NCI-H345 treated with DMSO at 0.1 percent for 48 hours (cell line): Measurements from ENCODE around the gene GGACT.
"Not testable (repeated sequence)": the region's sequence is repeated elsewhere in the genome, so short reads cannot be mapped to it uniquely, and the experiment has no call there.

ENCODE experiments used
- DNase-seq: peaks from one replicate; lab custom pipeline; 2025; ENCODE audit not compliant: unreplicated experiment; lab: John Stamatoyannopoulos, UW

The GGACT gene

DNA sequence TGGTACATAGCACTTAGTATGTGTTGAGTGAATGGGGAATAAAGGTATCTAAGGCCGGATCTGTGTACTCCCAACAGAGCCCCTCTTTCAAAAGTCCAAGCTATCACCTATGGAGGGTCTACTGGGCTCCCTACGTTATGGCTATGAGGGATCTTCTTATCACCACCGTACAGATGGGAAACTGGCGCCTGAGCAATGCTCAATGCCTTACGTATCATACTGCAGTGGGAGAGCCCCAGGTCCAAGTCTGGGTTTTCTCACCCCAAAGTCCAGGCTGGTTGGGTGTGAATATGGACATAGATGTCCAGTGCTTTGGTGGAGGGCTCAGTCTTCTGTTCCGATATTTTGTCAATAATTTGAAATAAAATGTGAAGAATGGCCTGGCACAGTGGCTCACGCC, 13.1 kb upstream of the GGACT start:
- DNase-seq: no peak

DNA sequence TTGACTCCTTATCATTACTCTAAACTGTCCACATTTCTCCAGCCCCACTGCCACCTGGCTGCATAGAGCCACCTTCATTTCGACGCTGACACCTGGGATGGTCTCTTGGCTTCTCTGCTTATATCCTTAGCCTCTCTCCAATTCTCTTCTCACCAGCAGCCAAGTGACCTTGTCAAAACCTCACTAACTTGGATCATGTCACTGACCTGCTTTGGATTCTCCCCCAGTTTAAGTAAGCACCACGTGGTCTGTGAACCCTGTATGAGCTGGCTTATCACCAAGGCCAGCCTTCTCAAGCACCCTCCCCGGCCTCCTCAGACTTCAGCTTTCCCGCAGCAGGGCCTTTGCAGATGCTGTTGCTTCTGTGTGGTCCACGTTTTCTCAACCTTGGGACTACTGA, 12.3 kb upstream of the GGACT start:
- no peak for DNase-seq

DNA sequence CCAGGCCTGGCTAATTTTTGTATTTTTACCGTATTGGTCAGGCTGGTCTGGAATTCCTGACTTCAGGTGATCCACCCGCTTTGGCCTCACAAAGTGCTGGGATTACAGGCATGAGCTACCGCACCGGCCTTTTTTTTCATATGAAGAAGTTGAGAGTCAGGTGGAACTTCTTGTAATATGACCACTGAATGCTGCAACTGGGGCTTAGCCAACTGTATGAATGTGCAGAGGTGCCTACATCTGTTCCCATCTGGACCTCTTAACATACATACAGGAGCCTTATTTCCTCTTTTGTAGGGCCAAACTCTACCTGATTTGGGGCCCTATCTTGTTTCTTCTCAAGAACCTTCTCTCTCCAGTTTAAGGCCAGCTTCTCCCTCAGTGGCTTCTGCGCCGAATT, 11.9 kb upstream of the GGACT start:
- DNase-seq: no peak

DNA sequence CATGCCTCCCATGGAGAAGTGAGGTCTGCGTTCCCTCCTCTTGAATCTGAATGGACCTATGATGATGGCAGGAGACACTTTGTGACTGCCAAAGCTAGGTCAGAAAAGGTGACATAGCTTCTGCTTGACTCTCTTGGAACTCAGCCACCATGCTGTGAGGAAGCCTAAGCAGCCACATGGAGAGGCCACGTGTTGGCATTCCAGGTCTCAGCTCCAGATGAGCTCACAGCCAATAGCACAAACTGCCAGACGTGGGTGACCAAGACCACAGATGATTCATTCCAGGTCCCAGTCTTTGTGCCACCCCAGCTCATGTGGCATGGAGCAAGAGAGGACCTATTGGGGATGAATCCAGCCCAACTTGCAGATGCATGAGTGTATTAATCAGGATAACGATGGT, 8.7 kb upstream of the GGACT start:
- DNase-seq: no peak

DNA sequence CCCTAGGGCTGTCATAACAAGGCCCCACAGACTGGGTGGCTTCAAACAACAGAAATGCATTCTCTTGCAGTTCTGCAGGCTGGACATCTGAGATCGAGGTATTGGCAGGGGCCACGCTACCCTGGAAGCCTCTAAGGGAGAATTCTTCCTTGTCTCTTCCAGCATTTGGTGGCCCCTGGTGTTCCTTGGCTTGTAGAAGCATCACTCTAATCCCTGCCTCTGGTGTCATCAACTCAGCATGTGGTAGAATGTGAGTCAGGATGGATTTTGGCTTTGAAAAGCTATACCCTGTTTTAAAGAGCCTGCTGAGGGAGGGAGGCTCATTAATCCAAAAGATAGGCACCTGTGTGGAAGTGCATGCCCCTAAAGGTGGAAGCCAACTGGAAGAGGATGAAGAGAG, 7.9 kb upstream of the GGACT start:
- no peak for DNase-seq

DNA sequence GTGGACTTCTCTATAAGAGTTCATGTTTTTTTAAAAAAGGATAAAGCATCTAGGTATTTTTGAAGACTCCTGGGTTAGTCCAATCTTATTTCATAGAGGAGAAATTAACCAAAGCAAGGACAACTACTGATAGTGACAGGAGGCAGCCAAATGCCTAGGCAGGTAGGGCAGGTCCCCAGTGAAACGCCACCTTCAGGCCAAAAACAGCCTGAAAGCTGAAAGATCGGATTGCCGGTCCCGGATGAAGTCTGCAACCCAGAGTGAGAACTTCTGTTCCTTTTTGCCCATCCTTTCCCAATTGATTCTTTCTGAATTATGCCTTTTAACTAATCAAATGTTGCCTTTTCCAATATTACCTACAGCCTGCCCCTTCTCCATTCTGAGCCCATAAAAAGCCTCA, 6.1 kb upstream of the GGACT start:
- DNase-seq: no peak

DNA sequence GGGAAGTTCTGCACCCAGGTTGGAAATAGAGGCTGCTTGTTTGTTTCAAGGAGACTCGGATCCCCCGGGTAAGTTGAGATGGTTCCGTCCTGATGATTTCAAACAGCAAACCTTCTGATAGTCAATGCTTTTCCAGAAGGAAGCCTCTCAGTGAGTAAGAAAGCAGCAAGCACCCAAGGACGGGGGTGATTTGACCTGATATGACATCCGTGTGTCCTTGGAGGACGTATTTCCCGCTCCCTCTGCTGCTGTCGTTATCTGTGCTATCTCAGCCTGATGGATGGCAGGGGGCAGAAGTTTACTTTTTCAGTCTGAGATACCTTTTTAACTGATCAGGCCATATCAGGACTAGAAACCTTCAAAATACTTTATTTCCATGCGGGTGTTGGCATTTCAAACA, 5.7 kb upstream of the GGACT start:
- no peak for DNase-seq

DNA sequence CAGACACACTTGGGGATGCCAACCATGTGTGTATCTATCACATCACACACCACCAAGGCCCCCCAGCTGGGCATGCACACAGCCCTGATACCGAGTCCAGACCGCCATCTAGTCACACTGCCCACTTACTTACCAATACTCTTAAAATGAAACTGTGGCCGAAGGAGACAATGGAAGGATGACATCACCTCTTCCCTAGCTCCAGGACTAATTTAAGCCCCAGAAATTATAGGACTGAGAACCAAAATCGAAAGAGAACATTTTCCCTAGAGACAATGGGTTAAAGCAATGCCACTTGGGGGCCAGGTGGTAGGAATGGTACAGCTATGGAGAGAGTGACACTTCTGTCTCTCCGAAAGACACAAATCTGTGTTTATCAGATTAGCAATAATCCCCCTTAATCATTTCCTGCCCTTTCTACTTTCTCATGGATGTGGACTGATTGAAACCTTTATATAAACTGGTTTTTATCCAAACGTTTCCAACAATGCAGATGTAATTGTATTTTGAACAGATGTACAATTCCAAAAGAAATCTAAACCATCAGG, 663 bp upstream of the GGACT start:
- DNase-seq: no peak

DNA sequence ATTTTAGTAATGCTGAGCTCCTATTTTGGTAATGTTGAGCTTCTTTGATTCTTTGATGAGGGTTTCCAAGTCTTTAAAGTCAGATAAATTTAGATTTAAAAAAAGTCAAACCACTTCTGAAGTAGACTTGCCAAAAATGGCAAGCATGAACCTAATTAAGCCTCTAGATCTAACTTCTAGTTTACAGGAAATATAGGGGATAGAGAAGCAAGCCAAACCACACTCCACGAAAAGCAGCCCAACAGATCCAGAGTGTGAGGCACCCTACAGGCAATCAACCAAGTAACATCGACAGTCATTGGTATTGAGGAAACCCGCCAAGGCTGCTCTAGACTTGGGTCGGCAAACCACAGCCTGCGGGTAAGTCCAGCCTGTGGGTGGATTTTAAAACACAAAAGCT, 3.7 kb downstream of the GGACT start:
- no peak for DNase-seq

DNA sequence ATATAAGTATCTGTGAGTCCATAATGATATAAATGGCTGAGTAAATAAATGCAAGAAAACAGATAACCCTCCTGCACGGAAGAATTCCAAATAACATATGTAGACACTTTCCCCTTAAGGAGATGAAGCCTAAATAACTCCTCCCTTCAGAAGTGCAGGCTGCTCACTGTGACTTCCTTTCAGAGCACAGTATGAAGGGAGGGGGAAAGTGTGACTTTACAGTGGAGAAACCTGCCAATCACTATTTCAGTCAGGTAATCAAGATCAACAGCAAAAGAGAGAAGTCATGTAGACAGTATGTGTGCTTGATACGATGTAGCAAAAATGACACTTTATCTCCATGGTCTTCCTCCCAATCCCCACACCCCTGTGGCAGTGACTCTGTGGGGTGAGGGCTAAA, 7.1 kb downstream of the GGACT start:
- no peak for DNase-seq

DNA sequence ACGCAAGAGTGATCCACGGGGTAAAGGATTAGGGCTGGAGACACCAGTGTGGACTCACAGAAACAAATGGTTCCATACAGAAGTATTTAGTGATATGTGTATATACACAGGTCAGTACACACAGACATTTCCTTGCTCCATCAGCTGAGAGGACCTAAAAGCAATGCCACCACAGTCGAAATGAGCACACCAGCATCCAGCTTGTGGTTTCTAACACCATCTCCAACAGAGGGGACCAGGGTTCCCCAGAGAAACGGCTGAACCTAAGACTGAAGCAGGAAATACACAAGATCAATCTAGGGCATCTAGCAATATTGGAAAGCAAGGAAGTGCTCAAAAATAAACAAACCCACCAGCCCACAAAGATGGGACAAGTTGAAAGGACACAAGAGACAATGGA, 7.6 kb downstream of the GGACT start:
- DNase-seq: no peak

DNA sequence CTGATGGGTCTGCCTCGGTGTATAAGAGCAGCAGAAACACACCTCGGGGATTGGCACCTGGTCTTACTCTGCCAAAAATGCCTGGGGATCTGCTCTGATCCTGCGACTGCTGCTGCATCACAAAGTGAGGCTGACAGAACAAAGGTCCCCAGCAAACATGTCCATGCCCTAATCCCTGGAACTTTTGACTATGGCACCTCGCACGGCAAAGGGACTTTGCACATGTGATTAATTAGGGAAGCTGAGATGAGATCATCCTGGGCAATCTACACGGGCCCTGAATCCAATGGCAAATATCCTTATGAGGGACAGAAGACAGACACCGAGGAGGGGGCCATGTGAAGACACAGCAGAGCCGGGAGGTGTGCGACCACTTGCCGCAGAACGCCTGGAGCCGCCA, 8.5 kb downstream of the GGACT start:
- no peak for DNase-seq

DNA sequence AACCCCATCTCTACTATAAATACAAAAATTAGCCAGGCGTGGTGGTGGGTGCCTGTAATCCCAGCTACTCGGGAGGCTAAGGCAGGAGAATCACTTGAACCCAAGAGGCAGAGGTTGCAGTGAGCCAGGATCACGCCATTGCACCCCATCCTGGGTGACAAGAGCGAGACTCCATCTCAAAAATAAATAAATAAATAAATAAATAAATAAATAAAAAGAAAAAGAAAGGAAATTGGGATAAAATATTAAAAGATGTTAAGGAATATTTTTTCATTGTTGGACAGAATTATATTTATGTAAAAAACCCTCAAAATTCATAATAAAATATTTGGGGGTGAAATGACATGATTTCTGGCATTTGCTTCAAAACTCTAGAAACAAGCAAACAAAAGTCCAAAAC, 11.3 kb downstream of the GGACT start:
- not testable (repeated sequence) for DNase-seq

DNA sequence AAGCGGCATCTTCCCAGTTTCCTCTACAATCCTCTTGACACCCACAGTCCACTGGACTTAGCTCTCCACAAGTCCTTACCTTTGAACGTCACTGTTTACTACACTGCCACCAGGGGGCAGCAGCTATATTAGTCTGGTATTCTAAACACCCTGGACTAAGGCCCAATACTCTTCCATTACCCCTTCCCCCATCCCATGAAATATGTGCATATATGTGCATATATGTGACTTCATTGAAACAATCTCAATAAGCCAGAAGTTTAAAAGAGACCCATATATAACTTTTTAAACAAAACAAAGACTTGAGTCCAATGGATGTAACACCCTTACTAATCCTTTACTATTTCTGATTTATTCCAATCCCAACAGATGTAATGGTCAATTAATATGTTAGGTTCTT, 15.5 kb downstream of the GGACT start:
- peak; percentile 50 for DNase-seq

DNA sequence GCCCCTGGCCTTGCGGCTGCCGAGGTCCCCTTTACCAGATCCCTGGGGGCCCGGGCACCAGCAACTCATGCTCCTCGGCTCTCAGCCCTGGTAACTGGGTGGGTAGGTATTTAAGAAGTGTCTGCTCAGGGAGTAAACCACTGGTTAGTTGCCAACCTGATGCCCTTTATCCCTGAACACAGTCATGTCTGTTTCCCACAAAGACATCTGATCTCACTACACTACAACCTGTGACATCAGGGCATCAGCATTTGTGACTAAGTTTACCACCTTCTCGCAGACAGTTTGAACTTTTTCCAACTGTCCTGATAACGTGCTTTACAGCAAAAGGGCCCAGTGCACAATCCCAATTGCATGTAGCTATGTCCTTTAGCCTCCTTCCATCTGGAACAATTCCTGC, 22.0 kb downstream of the GGACT start:
- no peak for DNase-seq

DNA sequence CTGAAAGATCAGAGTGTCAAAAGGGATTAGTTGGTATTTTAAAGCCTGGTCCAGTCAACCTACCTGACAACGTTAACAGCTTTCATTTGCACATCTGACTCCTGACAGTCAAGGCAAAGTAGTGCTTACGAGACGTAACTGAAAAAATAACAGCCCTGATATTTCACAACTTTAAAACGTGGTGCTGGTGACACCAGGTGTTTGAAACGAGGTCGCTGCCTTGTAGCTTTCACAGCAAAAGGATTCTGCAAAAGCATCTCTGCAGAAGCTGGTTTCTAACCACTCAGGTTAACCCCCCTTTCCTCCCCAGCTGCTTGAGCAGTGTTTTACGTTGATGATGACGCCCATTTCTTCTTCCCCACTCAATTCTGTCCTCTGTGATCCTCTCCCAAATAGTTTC, 23.3 kb downstream of the GGACT start:
- no peak for DNase-seq

DNA sequence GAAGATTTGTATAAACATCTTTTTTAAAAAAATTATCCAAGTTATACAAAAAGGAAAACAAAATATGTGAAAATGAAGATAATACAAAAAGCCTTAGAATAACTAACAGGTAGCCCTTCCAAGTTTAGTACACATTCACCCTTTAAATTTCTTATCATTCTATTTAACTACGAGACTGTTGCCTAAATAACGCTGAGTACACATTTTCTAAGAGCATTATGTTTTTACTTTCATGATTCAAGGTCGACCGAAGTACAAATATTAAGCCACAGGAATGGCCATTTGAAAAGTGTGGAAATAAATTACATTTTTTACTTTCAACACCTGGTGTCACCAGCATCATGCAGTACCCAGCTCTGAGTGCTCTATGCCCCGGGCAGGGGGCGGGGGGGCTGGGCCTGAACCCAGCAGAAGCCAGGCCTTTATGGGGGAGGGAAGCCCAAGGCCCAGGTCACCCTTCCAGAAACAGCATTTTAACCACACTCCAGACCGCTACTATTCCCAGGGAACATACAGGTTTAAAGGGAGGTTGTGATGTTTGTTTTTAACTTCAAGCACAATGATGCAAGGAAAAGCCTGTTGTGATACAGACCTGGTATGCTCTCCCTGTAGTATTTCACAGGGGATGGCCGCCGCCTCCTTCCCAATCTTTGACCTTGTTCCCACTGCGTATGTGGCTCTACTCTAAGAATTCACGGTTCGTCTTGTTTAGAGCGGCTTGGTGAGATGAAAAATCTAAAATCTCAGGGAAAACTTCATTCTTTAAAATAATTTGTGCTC, 24.0 kb downstream of the GGACT start:
- no peak for DNase-seq

DNA sequence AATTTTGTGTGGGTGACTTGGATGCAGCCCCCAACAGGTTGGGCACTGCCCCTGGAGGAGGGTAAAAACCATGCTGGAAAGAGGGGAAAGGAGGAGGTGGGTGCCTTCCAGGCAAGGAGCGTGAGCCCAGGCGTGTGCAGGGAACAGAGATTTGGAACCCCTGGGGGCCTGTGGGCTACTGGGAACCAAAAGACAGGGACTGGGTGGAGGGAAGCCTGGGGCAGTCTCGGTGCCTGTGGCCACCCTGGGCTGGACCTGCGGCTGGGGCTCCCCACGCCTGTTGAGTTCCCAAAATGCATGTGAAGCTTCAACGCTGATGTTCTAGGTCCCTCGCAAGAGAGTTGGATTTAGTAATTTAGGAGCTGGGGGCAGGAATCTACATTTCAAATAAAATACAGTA, 24.8 kb downstream of the GGACT start:
- no peak for DNase-seq

DNA sequence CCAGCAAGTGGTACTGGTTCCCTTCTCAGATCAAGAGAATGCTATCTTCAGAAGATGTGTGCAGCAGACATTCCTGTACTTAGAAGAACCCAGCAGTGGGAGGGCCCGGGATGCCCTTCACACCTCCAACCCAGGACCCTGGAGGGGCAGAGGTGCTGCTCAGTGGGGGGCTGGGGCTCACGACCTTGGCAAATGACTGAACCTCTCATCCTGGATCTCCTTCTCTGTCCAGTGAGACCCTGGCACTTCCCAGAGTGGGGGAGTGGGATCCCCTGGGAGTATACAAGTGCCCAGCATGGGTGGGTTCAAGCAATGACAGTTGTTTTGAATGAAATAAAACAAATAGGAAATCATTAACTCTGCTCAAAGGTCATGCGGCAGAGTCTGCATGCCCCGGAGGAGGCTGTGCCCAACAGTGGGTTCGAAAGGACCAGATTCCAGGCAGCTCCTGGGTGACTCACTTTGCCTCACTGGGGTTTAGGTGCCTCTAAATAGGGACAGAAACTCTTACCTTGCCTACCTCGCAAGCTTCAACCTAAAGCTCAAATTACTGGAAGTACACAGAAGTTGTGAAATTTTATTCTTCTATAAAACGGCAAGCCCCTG, 26.9 kb downstream of the GGACT start:
- no peak for DNase-seq

DNA sequence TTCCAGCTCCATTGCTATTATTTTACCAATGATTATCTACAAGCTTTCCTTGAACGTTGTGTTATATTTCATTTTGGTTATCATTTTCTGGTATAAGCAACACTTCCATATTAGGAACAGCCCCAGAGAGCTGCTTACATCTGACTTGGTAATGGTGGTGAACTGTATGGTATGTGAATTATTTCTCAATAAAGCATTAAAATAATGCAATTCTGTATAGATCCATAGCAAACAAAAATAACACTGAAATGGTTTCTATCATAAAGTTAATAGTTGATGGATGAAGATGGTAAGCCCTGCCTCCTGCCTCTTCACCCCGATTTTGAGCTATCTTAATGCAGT, 27.5 kb downstream of the GGACT start:
- no peak for DNase-seq

DNA sequence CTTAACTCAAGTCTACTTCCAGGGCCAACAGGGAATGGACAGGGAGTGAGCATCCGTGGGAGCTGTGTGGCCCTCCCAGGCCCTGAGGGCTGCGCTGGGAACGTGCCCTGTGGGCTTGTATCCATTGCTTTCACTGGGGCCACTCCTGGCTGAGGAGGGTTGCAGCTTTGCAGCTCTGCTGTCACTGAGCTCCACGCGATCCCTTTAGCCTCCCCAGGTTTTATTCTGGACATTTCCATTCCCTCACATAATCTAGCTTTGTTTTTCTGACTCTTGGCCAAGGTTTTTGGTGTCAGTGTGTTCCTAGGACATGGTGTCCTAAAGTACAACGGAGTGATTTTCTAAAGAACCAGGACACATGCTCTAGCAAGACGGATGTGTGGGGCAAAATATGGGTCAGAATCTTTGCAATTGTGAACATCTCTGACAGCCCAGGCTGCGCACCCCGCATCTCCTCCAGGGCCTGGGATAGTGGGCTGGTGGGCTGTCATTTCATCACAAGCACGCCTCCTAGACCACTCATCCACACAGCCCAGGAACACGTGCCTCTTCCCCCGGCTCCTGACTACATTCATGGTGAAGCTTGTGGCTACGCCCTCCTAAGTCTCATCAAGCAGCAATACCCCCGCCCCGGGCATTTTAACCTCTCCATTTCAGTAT, 28.0 kb downstream of the GGACT start:
- DNase-seq: no peak

DNA sequence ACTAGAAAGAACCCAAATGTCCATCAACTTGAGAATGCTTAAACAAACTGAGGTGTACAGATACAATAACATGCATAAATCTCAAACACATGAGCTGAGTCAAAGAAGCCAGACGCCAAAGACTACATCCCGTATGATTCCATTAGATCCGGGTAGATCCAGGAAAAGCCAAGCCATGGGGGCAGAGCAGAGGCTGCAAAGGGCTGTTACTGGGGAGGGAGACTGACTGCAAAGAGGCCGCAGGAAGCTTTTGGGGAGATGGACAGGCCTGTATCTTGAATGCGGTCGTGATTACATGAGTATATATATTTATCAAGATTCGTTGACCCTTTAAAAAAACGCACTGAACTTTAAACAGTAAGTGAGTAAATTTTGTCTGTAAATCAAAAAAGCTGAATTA, 28.7 kb downstream of the GGACT start:
- no peak for DNase-seq
